Stimulated activated memory B cell treated with anti-CD40 and anti-IgM and Interleukin-4, amounts not matched to agents 10 μg/mL and 1 μg/mL and 100 μg/mL, for 72 hours (primary cell): ENCODE data around the gene EHF.

ENCODE experiments used
- ATAC-seq: fragments of 150-1000 bp; cut with Tn5 transposase; 2 replicates; pipeline ENCODE4 v1.10.0; 2021
- H3K27ac Mint-ChIP-seq: one replicate; pipeline ENCODE4 v1.8.0; 2022; ENCODE audit warnings: mild to moderate bottlenecking, mixed read lengths
- H3K27me3 Mint-ChIP-seq: one replicate; pipeline ENCODE4 v1.8.0; 2022; ENCODE audit warnings: mixed read lengths
- H3K36me3 Mint-ChIP-seq: one replicate; pipeline ENCODE4 v1.8.0; 2022; ENCODE audit warnings: mixed read lengths
- H3K4me1 Mint-ChIP-seq: one replicate; pipeline ENCODE4 v1.8.0; 2022; ENCODE audit warnings: mixed read lengths
- H3K4me3 Mint-ChIP-seq: one replicate; pipeline ENCODE4 v1.8.0; 2022; ENCODE audit warnings: mild to moderate bottlenecking, moderate library complexity, mixed read lengths
- H3K9me3 Mint-ChIP-seq: one replicate; pipeline ENCODE4 v1.8.0; 2022; ENCODE audit warnings: mixed read lengths

Gene EHF

DNA sequence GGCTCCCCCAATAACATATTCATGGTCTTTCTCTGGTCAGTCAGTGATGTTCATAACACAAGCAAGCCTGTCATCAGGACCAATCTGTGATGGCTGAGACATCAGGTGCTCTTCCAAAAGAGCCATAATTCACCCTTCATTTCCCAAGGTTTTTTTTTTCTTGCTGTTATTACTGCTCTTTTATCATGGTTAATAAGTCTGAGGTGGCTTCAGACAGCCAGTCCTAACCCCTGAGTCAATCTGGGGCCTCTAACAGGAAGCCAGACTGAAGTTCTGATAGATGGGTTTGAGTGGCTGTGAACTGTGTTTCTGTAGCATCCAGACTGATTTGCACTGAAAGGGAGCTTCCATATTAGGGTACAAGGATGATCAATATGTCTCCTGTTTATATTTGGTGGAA, 8.8 kb downstream of the EHF start:
- no peak overlapping the region for H3K27ac Mint-ChIP-seq
- H3K4me3 Mint-ChIP-seq: no peak overlapping the region
- H3K27me3 Mint-ChIP-seq: peaks cover 23% of the 10 kb centered on the region
- no peaks in the 10 kb centered on the region for H3K9me3 Mint-ChIP-seq
- ATAC-seq: no peak
- no peaks in the 10 kb centered on the region for H3K36me3 Mint-ChIP-seq
- peaks cover 40% of the 10 kb centered on the region for H3K4me1 Mint-ChIP-seq

DNA sequence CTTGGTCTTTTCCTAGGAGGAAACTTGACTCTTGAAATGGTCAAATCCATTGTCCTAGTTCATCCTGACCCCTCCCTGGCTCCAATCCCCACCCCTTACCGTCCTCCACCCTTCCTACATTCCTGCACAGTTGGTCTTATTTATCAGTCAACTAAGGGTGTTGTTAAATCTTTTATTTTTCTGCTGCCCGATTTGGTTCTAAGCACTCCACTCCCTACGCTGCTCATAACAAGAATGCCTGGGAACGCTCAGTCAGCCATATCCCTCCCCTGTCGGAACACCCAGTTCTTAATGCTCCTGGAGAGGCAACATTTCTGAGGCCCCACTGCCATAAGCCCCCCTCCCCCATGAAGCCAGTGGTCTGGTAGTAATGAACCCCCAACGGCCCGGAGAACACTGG, 9.7 kb downstream of the EHF start:
- Mint-ChIP-seq H3K9me3 (no peaks in the 10 kb centered on the region), H3K27ac (no peak overlapping the region), H3K4me1 (peaks cover 32% of the 10 kb centered on the region), H3K36me3 (no peaks in the 10 kb centered on the region), H3K27me3 (peaks cover 17% of the 10 kb centered on the region), H3K4me3 (no peak overlapping the region)
- ATAC-seq: no peak

DNA sequence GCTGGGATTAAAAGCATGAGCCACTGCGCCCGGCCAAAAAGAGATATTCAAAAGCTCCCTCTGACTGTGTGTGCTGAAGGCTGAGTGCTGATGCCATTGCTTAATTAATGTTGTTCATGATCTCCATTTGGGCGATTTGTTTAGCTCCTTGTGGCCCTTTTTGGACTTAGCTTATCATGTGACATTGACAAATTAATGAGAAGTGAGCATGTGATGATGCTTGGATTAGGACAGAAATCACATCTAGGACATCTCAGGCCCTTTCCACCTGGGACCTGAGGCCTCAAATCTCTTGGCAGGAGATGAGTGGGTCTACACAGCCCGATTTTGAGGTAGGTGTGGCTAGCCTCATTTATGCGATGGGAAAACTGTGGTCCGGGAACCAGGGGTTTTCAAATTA, 10.4 kb downstream of the EHF start:
- Mint-ChIP-seq H3K4me1 (peaks cover 24% of the 10 kb centered on the region), H3K36me3 (no peaks in the 10 kb centered on the region), H3K4me3 (no peak overlapping the region), H3K9me3 (no peaks in the 10 kb centered on the region), H3K27ac (no peak overlapping the region), H3K27me3 (peaks cover 9% of the 10 kb centered on the region)
- ATAC-seq: no peak

DNA sequence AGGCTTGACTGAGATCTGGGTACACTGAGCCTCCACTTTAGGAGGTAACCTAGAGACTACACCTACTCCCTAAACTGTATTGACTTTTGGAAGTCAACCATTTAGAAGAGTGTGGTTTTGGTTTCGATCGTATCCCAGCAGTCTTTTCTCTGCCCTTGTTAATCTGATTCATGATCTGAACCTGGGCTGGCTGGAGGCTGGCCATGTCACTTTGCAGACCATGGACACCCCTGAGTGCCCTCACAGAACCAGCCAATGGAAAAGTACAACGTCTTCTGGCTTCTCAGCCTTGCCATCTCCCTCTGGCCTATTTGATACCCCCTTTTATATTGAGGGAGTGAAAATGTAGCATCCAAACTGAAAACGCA, 10.8 kb downstream of the EHF start:
- peaks cover 20% of the 10 kb centered on the region for H3K4me1 Mint-ChIP-seq
- H3K4me3 Mint-ChIP-seq: no peak overlapping the region
- no peaks in the 10 kb centered on the region for H3K9me3 Mint-ChIP-seq
- H3K27me3 Mint-ChIP-seq: peaks cover 5% of the 10 kb centered on the region
- ATAC-seq: no peak
- no peaks in the 10 kb centered on the region for H3K36me3 Mint-ChIP-seq
- no peak overlapping the region for H3K27ac Mint-ChIP-seq

DNA sequence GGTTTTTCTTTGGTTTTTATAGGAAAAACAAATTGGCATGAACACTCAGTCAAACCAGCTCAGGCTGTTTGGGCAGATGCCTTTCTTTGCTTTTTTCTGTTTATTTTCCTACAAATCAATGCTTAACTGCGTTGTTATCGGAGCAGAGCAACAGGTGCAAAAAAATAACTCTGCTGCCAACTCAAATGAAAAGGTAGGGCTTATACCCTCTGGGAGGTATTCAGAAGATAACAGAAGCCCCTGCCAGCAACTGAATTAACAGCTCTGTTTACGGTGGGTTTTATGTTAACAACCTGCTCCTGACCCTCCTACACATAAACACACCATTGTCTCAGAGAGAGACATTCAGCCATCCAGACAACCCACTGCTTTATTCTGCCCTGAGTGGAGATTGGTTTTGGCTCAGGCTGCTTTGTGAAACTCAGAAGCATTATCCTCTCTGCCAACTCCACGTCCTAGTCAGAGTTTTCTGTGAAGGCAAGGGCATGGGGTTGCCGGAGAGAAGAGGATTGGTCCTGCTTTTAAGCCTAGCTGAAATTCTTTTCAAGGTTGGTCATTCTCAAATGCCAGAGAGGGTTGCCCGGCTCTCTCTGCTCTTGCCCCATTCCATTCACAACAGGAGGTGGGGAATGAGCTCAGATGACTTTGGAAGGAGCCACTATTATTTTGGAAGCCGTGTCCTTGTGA, 11.4 kb downstream of the EHF start:
- no peak overlapping the region for H3K4me3 Mint-ChIP-seq

DNA sequence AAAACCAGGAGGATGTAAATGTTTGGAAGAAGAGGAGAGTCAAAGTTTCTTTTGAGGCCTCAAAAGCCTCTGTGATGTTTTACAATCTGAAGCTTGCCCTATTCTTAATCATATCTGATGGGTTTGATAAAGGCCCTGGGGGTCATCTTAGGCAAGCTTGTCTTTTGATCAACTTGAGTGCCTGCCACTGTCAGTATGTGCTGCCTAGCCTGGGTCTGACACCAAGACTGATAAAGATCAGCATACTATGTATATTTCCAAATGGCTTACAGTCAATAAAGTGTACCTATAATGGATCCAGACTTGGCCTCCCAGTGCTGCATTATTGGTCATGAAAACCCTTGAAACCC, 12.7 kb downstream of the EHF start:
- ATAC-seq: no peak
- peaks cover 16% of the 10 kb centered on the region for H3K4me1 Mint-ChIP-seq
- no peaks in the 10 kb centered on the region for H3K9me3 Mint-ChIP-seq
- no peaks in the 10 kb centered on the region for H3K36me3 Mint-ChIP-seq
- H3K27me3 Mint-ChIP-seq: no peaks in the 10 kb centered on the region
- H3K27ac Mint-ChIP-seq: peak overlapping the region; percentile 67
- H3K4me3 Mint-ChIP-seq: no peak overlapping the region

More for the DNA sequence above, 11.4 kb downstream of the EHF start:
- Mint-ChIP-seq H3K27ac (no peak overlapping the region), H3K27me3 (no peaks in the 10 kb centered on the region), H3K36me3 (no peaks in the 10 kb centered on the region), H3K9me3 (no peaks in the 10 kb centered on the region), H3K4me1 (peaks cover 16% of the 10 kb centered on the region)
- ATAC-seq: no peak

DNA sequence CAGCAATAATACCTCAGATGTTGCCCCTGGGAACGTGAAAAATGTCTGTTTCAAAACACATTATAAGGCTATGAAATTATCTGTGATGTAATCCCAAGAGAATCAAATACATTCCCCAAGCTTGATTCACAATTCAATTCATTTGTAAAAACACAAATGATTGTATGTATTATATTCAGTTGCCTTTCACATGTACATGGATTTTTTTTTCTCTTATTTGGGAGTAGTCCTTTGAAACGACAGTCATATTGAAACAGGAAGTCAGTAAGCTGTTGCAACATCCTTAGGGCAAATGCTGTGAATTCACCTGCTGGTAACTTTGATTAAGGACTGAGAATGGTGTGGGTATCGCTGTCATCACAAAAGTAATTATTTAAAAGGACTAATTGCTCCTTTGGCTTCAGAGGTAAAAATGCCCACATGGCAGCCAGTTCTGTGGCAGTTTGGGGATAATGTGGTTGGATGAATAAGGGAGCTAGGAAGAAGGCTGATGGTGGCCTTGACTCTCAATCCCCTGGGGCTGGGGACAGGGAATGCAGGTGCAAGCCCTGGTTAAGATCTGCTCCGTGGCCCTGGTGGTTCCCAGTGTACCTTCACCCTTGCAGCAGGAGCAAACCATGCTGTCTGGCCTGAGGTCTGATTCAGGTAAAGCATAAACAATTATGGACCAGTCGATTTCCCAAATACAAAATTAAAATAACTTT, 13.2 kb downstream of the EHF start:
- H3K36me3 Mint-ChIP-seq: no peaks in the 10 kb centered on the region
- peak; percentile 90 for ATAC-seq
- peaks cover 16% of the 10 kb centered on the region for H3K4me1 Mint-ChIP-seq
- peak overlapping the region; percentile 67 for H3K27ac Mint-ChIP-seq
- peak overlapping the region; percentile 38 for H3K4me3 Mint-ChIP-seq
- H3K9me3 Mint-ChIP-seq: no peaks in the 10 kb centered on the region
- H3K27me3 Mint-ChIP-seq: no peaks in the 10 kb centered on the region

DNA sequence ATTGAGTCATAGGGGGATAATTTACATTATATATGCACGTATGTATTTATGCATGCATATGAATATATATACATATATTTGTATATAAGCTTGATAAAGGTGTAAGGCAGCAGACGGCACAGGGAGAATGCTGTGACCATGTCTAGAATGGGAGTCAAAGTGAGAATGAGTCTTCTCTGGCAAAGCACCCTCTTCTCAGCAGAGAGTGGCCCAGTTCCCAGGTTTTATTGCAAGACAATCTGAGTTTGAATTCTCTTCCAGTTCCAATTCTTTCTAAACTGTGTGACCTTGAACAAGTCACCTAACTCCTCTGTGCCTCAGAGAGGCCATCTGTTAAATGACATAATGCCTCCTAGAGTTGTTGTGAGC, 13.8 kb downstream of the EHF start:
- Mint-ChIP-seq H3K36me3 (no peaks in the 10 kb centered on the region), H3K27me3 (no peaks in the 10 kb centered on the region), H3K4me1 (peaks cover 16% of the 10 kb centered on the region), H3K4me3 (no peak overlapping the region), H3K27ac (peak overlapping the region; percentile 67), H3K9me3 (no peaks in the 10 kb centered on the region)
- no peak for ATAC-seq

DNA sequence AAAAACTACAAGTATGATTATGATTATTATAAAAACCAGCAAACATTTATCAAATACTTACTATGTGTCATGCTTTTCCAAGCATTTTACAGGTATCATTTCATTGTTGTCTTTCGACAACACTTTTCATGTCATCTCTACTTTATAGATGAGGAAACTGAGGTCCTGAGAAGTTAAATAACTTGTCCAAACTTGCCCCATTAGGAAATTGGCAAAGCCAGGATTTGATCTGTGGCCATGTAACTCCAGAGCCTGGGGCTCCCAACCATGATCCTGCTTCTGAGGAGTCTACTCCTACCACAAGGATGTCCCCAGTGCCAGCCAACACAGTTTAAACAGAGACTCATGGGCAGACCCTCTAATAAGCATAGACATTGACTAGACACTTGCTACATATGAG, 15.2 kb downstream of the EHF start:
- ATAC-seq: no peak
- no peaks in the 10 kb centered on the region for H3K36me3 Mint-ChIP-seq
- no peaks in the 10 kb centered on the region for H3K9me3 Mint-ChIP-seq
- peaks cover 16% of the 10 kb centered on the region for H3K4me1 Mint-ChIP-seq
- no peak overlapping the region for H3K4me3 Mint-ChIP-seq
- no peak overlapping the region for H3K27ac Mint-ChIP-seq
- H3K27me3 Mint-ChIP-seq: no peaks in the 10 kb centered on the region

DNA sequence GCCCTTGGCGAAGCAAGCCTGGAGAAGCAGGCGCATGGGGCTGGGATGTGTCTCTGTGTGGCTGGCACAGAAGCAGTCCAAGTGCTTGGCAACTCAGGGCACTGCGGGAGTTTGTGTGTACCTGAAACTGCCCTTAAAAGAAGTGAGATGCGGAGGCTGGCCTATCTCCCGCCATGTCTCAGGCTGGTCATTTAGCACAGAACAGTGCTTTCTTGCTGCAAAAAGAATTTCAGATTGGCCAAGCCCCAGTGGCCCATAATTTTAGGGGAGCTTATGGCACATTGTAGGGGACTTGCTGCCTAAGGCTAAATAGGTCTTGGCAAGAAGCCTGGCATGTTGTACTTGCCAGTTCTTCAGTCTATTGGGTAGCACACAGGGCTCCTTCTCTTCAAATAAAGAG, 16.4 kb downstream of the EHF start:
- H3K9me3 Mint-ChIP-seq: no peaks in the 10 kb centered on the region

DNA sequence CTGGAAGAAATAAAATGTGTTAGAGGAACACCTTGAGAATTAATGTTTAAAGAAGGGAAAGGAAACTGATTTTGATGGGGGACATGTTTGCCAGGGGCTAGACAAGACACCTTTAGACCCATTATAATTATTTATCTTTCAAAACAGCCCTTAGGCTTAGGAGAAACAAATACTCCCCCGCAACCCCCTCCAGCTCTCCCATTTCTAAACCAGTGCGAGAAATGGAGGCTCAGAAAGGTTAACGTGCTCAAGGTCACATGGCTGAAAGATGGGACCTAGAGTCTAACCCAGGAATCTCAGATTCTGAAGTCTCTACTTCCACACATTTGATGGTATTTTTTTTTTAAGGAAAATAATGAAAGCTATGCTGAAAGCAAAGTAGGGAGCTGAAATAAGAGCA, 18.0 kb downstream of the EHF start:
- no peak for ATAC-seq
- H3K4me1 Mint-ChIP-seq: peaks cover 8% of the 10 kb centered on the region
- no peak overlapping the region for H3K27ac Mint-ChIP-seq
- no peaks in the 10 kb centered on the region for H3K9me3 Mint-ChIP-seq
- no peaks in the 10 kb centered on the region for H3K27me3 Mint-ChIP-seq
- no peak overlapping the region for H3K4me3 Mint-ChIP-seq
- no peaks in the 10 kb centered on the region for H3K36me3 Mint-ChIP-seq

More for the DNA sequence above, 16.4 kb downstream of the EHF start:
- ATAC-seq: no peak
- no peaks in the 10 kb centered on the region for H3K27me3 Mint-ChIP-seq
- H3K4me1 Mint-ChIP-seq: peaks cover 16% of the 10 kb centered on the region
- H3K4me3 Mint-ChIP-seq: no peak overlapping the region
- H3K36me3 Mint-ChIP-seq: no peaks in the 10 kb centered on the region
- H3K27ac Mint-ChIP-seq: no peak overlapping the region

DNA sequence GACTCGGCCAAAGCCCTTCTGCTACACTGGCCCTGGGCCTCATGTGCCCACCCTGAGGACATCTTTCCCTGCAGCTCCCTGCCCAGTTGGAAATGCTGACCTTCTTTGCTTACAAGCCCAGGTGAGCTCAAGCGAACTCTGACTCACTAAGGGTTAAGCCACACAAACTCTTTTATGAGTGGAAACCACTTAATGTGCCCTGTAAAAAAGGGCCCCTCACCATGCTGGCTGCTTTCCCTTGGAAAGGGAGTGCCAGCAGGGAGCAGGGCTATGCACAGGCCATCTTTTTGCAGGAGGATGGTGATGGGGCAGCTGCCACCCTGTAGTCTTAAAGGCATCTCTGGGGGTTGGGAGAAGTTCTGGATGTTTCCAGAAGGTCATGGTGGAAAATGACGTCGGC, 18.7 kb downstream of the EHF start:
- Mint-ChIP-seq H3K9me3 (no peaks in the 10 kb centered on the region), H3K4me3 (no peak overlapping the region), H3K27me3 (no peaks in the 10 kb centered on the region), H3K27ac (no peak overlapping the region), H3K36me3 (no peaks in the 10 kb centered on the region), H3K4me1 (peaks cover 1% of the 10 kb centered on the region)
- no peak for ATAC-seq

DNA sequence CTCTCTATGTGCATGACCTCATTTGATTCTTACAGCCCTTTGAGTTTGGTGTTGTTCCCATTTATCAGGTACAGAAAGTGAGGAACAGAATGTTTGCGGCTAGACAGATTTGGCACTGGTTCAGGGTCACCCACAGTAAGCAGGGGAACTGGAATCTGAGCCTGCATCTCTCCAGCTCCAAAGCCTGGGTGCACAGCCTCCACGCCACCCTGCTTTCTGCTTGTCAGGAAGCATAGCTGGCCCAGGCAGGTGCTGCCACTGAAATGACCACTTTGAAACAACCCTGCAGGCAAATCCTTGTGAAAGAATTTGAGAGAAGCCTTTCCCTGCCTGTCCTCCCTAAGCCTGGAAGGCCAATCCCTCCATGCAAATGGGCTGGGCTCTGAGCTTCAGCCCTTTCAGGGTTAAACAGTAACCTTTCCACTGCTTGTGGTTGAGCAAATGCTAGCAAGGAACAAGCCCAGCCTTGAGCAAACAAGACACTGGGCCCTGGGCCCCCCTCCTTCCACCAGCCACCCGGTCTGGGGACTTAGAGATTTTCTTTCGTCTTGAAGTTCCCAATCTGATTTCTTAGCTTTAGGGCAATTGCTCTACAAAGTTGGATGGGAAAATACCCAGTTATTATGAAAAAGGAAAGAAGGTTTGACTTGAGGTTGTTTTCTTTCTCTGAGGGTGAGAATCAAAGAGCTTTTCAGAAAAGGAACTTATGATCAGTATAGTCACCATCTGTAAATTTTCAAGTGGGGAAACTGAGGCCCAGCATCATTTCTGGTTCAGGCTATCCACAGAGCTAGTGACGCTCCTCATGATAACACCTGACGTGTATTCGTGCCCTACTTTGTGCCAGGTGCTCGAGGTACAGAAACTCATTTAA, 19.4 kb downstream of the EHF start:
- no peak overlapping the region for H3K4me3 Mint-ChIP-seq
- peak overlapping the region; percentile 28 for H3K27ac Mint-ChIP-seq
- H3K27me3 Mint-ChIP-seq: no peaks in the 10 kb centered on the region
- H3K9me3 Mint-ChIP-seq: no peaks in the 10 kb centered on the region
- H3K36me3 Mint-ChIP-seq: no peaks in the 10 kb centered on the region
- ATAC-seq: no peak
- no peaks in the 10 kb centered on the region for H3K4me1 Mint-ChIP-seq

DNA sequence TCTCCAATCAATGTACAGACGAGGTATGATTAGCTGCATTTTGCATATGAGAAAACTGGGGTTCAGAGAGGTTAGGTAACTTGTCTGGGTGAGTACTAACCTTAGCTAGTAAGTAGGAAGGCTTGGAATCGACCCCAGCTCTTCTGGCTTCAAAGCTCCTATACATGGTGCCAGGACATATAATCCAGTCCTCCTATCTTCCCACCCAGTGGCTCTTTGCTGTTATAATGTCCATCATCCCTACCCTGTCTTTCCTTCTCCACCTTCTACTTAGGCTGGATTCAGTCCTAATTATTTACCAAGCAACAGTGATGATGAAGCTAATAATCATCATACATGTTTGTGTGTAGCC, 20.0 kb downstream of the EHF start:
- H3K4me1 Mint-ChIP-seq: no peaks in the 10 kb centered on the region
- no peaks in the 10 kb centered on the region for H3K9me3 Mint-ChIP-seq
- H3K27me3 Mint-ChIP-seq: no peaks in the 10 kb centered on the region
- H3K4me3 Mint-ChIP-seq: no peak overlapping the region
- H3K36me3 Mint-ChIP-seq: no peaks in the 10 kb centered on the region
- peak overlapping the region; percentile 28 for H3K27ac Mint-ChIP-seq
- no peak for ATAC-seq

DNA sequence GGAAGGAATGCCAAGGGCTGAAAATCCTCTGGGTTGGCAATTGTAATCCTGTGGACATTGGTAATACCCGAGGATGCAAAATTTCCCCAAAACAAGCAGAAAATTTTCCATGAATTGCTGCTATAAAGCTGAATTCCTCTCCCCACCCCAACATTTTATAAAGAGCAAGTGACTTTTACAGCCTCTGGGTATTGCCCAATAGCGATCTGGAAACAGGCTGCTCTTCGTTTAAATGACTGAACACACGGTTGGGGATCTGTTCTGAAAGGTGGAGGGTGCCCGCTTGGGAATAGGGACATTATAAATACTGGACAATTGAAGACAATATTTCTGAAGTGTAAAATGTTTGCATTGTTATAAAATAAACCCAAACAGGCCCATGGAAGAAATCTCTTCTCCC, 20.6 kb downstream of the EHF start:
- ATAC-seq: no peak
- Mint-ChIP-seq H3K36me3 (no peaks in the 10 kb centered on the region), H3K27ac (peak overlapping the region; percentile 28), H3K27me3 (no peaks in the 10 kb centered on the region), H3K4me1 (no peaks in the 10 kb centered on the region), H3K4me3 (no peak overlapping the region), H3K9me3 (no peaks in the 10 kb centered on the region)
